Measurements from ENCODE around the gene COX4I1.

COX4I1 gene

GRCh38 chr16:85819245-85819644 is 19.8 kb downstream of the COX4I1 start:
- in situ Hi-C loops (cut with HindIII; ENCODE audit: low sequenced_read_pairs): no loop called here
- DNase-seq (ENCODE audit: low read depth, low spot score): peak; percentile 70
- TF ChIP-seq, protein P1, sequence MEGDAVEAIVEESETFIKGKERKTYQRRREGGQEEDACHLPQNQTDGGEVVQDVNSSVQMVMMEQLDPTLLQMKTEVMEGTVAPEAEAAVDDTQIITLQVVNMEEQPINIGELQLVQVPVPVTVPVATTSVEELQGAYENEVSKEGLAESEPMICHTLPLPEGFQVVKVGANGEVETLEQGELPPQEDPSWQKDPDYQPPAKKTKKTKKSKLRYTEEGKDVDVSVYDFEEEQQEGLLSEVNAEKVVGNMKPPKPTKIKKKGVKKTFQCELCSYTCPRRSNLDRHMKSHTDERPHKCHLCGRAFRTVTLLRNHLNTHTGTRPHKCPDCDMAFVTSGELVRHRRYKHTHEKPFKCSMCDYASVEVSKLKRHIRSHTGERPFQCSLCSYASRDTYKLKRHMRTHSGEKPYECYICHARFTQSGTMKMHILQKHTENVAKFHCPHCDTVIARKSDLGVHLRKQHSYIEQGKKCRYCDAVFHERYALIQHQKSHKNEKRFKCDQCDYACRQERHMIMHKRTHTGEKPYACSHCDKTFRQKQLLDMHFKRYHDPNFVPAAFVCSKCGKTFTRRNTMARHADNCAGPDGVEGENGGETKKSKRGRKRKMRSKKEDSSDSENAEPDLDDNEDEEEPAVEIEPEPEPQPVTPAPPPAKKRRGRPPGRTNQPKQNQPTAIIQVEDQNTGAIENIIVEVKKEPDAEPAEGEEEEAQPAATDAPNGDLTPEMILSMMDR (IDR thresholded peaks at IDR 0.05; ENCODE audit: low read depth, low read length): peak; percentile 78
- H3K4me3 ChIP-seq (ENCODE audit: low read depth, low read length): no peak overlapping the region

- in situ Hi-C loops (cut with HindIII; ENCODE audit: low sequenced_read_pairs): no loop called here
- TF ChIP-seq, protein P1 (IDR thresholded peaks at IDR 0.05; ENCODE audit: low read depth, low read length): no peak
- DNase-seq (ENCODE audit: low read depth, low spot score): no peak
- no peak overlapping the region for H3K4me3 ChIP-seq (ENCODE audit: low read depth, low read length)
Observed at GRCh38 chr16:85819771-85820170, 20.3 kb downstream of the COX4I1 start.

DNA sequence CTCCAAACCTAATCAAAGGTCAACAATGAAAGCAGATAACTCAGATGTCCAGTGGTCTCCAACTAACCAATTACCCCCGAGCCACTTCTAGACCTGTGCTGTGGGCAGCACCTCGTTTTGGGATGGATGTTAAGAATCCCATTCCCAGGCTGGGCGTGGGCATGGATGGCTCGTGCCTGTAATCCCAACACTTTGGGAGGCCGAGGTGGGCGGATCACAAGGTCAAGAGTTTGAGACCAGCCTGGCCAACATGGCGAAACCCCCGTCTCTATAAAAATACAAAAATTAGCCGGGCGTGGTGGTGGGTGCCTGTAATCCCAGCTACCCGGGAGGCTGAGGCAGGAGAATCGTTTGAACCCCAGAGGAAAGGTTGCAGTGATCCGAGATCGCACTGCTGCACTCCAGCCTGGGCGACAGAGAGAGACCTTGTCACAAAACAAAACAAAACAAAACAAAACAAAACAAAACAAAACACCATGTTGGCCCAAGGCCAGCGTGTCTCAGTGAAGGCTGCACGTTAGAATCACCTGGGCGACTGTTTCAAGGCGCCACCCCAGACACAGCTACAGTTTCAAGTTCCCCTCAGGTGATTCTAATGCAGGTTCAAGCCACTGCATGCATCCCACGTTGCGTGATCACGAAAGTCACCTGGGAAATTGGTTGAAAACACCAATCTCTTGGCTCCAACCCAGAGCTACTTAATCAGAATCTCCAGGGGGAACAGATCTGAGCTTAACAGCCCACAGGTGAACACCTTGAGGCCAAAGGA is 21.3 kb downstream of the COX4I1 start:
- no peak for DNase-seq (ENCODE audit: low read depth, low spot score)
- in situ Hi-C loops (cut with HindIII; ENCODE audit: low sequenced_read_pairs): no loop called here
- TF ChIP-seq, protein P1 (IDR thresholded peaks at IDR 0.05; ENCODE audit: low read depth, low read length): no peak
- H3K4me3 ChIP-seq (ENCODE audit: low read depth, low read length): no peak overlapping the region

DNA sequence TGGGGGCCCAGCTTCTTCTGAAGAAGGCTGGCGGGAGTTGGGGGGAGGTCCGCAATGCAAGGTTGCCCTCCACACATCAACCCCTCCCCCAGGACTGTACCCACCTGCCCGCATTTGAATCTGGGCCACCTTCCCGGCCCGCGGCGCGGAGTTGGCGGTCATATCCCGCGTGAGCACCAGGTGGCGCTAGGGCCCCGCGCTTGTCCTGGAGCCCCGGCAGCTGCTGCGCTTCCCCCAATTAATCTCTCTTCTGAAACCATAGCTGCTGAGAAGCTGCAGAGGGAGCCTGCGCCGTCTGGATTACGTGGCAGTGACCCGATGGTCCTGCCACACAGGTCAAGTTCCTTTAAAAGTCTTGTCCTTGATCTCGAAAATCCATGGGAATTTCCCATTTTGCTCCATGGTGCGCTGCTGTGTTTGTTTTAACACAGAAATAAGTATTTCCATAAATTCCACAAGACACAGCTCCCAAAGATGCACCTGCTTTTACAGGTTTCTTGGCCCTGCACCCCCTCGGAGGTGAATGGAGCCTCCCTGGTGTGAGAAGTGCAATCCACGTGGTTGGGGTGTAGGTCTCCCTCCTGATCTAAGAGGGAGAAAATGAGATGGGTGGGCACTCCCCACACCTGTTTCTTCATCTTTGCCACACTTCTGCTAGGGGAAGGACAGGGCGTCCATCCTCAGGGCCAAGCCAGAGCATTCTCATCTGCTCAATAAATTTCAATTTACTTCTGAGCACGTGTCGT is 22.1 kb downstream of the COX4I1 start:
- no peak overlapping the region for H3K4me3 ChIP-seq (ENCODE audit: low read depth, low read length)
- in situ Hi-C loops (cut with HindIII; ENCODE audit: low sequenced_read_pairs): no loop called here
- DNase-seq (ENCODE audit: low read depth, low spot score): peak; percentile 65
- TF ChIP-seq, protein P1 (IDR thresholded peaks at IDR 0.05; ENCODE audit: low read depth, low read length): peak; percentile 95

- TF ChIP-seq, protein P1 (IDR thresholded peaks at IDR 0.05; ENCODE audit: low read depth, low read length): no peak
- in situ Hi-C loops (cut with HindIII; ENCODE audit: low sequenced_read_pairs): no loop called here
- no peak for DNase-seq (ENCODE audit: low read depth, low spot score)
- H3K4me3 ChIP-seq (ENCODE audit: low read depth, low read length): no peak overlapping the region
Observed at GRCh38 chr16:85822145-85822544, 22.6 kb downstream of the COX4I1 start.

- no peak overlapping the region for H3K4me3 ChIP-seq (ENCODE audit: low read depth, low read length)
- no peak for DNase-seq (ENCODE audit: low read depth, low spot score)
- in situ Hi-C loops (cut with HindIII; ENCODE audit: low sequenced_read_pairs): no loop called here
- TF ChIP-seq, protein P1 (IDR thresholded peaks at IDR 0.05; ENCODE audit: low read depth, low read length): no peak
Observed at GRCh38 chr16:85823328-85823920, 23.9 kb downstream of the COX4I1 start.
